ENCODE measurements around the gene SDHC.
A peak's percentile ranks its signal among the peaks of the same experiment; 100 is the strongest.
"Not testable (repeated sequence)": the region's sequence is repeated elsewhere in the genome, so short reads cannot be mapped to it uniquely, and the experiment has no call there.

Gene SDHC

GRCh38 chr1:161382214-161383019 is 68.2 kb downstream of the SDHC start:
- peak; percentile 73 for DNase-seq (ENCODE audit: low read depth, low spot score)

GRCh38 chr1:161388639-161389038 is 74.5 kb downstream of the SDHC start:
- no peak for DNase-seq (ENCODE audit: low read depth, low spot score)

- not testable (repeated sequence) for DNase-seq (ENCODE audit: low read depth, low spot score)
Observed at GRCh38 chr1:161389158-161389557, 75.0 kb downstream of the SDHC start.

- DNase-seq (ENCODE audit: low read depth, low spot score): peak; percentile 98
Observed at GRCh38 chr1:161389691-161390558, 75.7 kb downstream of the SDHC start.

GRCh38 chr1:161390559-161390858 is 76.3 kb downstream of the SDHC start:
- DNase-seq (ENCODE audit: low read depth, low spot score): no peak

- DNase-seq (ENCODE audit: low read depth, low spot score): not testable (repeated sequence)
Observed at GRCh38 chr1:161391136-161391535, 77.0 kb downstream of the SDHC start.

GRCh38 chr1:161391611-161392010 is 77.4 kb downstream of the SDHC start:
- no peak for DNase-seq (ENCODE audit: low read depth, low spot score)

GRCh38 chr1:161393151-161393550 is 79.0 kb downstream of the SDHC start:
- no peak for DNase-seq (ENCODE audit: low read depth, low spot score)

- DNase-seq (ENCODE audit: low read depth, low spot score): not testable (repeated sequence)
Observed at GRCh38 chr1:161397038-161397437, 82.9 kb downstream of the SDHC start.

- DNase-seq (ENCODE audit: low read depth, low spot score): no peak
Observed at GRCh38 chr1:161398900-161399256, 84.7 kb downstream of the SDHC start.

GRCh38 chr1:161399257-161399998 is 85.2 kb downstream of the SDHC start:
- peak; percentile 93 for DNase-seq (ENCODE audit: low read depth, low spot score)

- no peak for DNase-seq (ENCODE audit: low read depth, low spot score)
Observed at GRCh38 chr1:161402446-161402845, 88.3 kb downstream of the SDHC start.

GRCh38 chr1:161404051-161404597 is 89.9 kb downstream of the SDHC start:
- no peak for DNase-seq (ENCODE audit: low read depth, low spot score)

- DNase-seq (ENCODE audit: low read depth, low spot score): not testable (repeated sequence)
Observed at GRCh38 chr1:161406551-161406950, 92.4 kb downstream of the SDHC start.

- DNase-seq (ENCODE audit: low read depth, low spot score): no peak
Observed at GRCh38 chr1:161407451-161407985, 93.3 kb downstream of the SDHC start.

- DNase-seq (ENCODE audit: low read depth, low spot score): no peak
Observed at GRCh38 chr1:161408429-161409052, 94.4 kb downstream of the SDHC start.

- DNase-seq (ENCODE audit: low read depth, low spot score): not testable (repeated sequence)
Observed at GRCh38 chr1:161409848-161410635, 95.9 kb downstream of the SDHC start.

GRCh38 chr1:161410636-161410970 is 96.4 kb downstream of the SDHC start:
- not testable (repeated sequence) for DNase-seq (ENCODE audit: low read depth, low spot score)

Measured in astrocyte of the hippocampus (primary cell).